CD4-positive, CD25-positive, alpha-beta regulatory T cell (primary cell): ENCODE data around the gene MRPL23. TPM values are rescaled to one million over a fixed set of nuclear protein-coding genes. Genes with fewer than 3 reads are reported as not detected.

Experiments
- ATAC-seq, 2 donors: fragments of 150-1000 bp; cut with Tn5 transposase; one replicate each; pipeline ENCODE4 v1.10.0; 2021; ENCODE audit warnings: low read depth in 2 of 2, moderate number of reproducible peaks in 2 of 2, moderate library complexity in 1 of 2
- DNase-seq, 3 donors: peaks; one replicate each; pipeline versions ENCODE4 v3.0.0 to v3.0.0-alpha.2; 2012 to 2022; ENCODE audit warnings: mixed read lengths in 1 of 3
- H3K27ac ChIP-seq: one replicate; pipeline ENCODE4 v1.7.0; 2013; ENCODE audit warnings: mild to moderate bottlenecking, low read length; ENCODE audit not compliant: insufficient read depth, poor library complexity, severe bottlenecking
- H3K27me3 ChIP-seq: one replicate; pipeline ENCODE4 v1.7.0; 2013; ENCODE audit warnings: low read length; ENCODE audit not compliant: control insufficient read depth, insufficient read depth
- H3K36me3 ChIP-seq: one replicate; pipeline ENCODE4 v1.7.0; 2013; ENCODE audit warnings: mild to moderate bottlenecking, low read length, moderate library complexity; ENCODE audit not compliant: control insufficient read depth, insufficient read depth
- H3K4me1 ChIP-seq: 2 replicates; pipeline ENCODE4 v1.7.0; 2013; ENCODE audit warnings: mild to moderate bottlenecking, low read length; ENCODE audit not compliant: insufficient read depth, control insufficient read depth, poor library complexity, severe bottlenecking
- H3K4me3 ChIP-seq: one replicate; pipeline ENCODE4 v1.7.0; 2013; ENCODE audit warnings: low read depth, mild to moderate bottlenecking, low read length, moderate library complexity
- H3K9me3 ChIP-seq, 2 experiments: 1 replicate in 1 of 2; 2 replicates in 1 of 2; pipeline ENCODE4 v1.7.0; 2013; ENCODE audit warnings: low read length in 2 of 2, mild to moderate bottlenecking in 1 of 2, moderate library complexity in 1 of 2; ENCODE audit not compliant: control insufficient read depth in 2 of 2
- H3K27ac Mint-ChIP-seq, 3 donors: one replicate each; pipeline ENCODE4 v1.8.0; 2020 to 2022; ENCODE audit warnings: mild to moderate bottlenecking in 3 of 3, mixed read lengths in 3 of 3, moderate library complexity in 2 of 3
- H3K27me3 Mint-ChIP-seq: one replicate; pipeline ENCODE4 v1.8.0; 2022; ENCODE audit warnings: mild to moderate bottlenecking, mixed read lengths
- H3K36me3 Mint-ChIP-seq: one replicate; pipeline ENCODE4 v1.8.0; 2020; ENCODE audit warnings: mixed read lengths
- H3K4me1 Mint-ChIP-seq, 4 donors: one replicate each; pipeline ENCODE4 v1.8.0; 2020 to 2022; ENCODE audit warnings: mixed read lengths in 4 of 4, mild to moderate bottlenecking in 1 of 4
- H3K4me3 Mint-ChIP-seq, 4 donors: one replicate each; pipeline ENCODE4 v1.8.0; 2020 to 2022; ENCODE audit warnings: mild to moderate bottlenecking in 4 of 4, mixed read lengths in 4 of 4, moderate library complexity in 3 of 4
- H3K9me3 Mint-ChIP-seq, 7 donors: one replicate each; pipeline ENCODE4 v1.8.0; 2020 to 2022; ENCODE audit warnings: mixed read lengths in 7 of 7, mild to moderate bottlenecking in 3 of 7, moderate library complexity in 2 of 7
- polyA plus RNA-seq, 4 donors: library from polyadenylated mRNA; unstranded; fragments of 300-500 nt; fragmentation: Illumina TruSeq; gene quantifications; one replicate each; pipeline ENCODE4 v1.2.3, GENCODE V29; 2021
- total RNA-seq: library from RNA; stranded (reverse); gene quantifications from one replicate; pipeline ENCODE4 v1.2.3, GENCODE V29; 2022

Gene MRPL23
- total and polyA plus RNA-seq, 5 donors from 2014 or later, result 19.8 to 84.1 (median 27.6) TPM

- Mint-ChIP-seq H3K36me3 (no peaks in the 10 kb centered on the region), H3K27me3 (peaks cover 11% of the 10 kb centered on the region), H3K4me3 (no peak overlapping the region), H3K27ac (no peak overlapping the region), H3K9me3 (peaks cover 0 to 1% (median 0%) of the 10 kb centered on the region in 7 donors), H3K4me1 (peaks cover 0 to 18% (median 8%) of the 10 kb centered on the region in 4 donors)
- no peaks in the 10 kb centered on the region for H3K9me3 ChIP-seq
- no peak overlapping the region for H3K27ac ChIP-seq
- DNase-seq, result no peak
- no peak for ATAC-seq
- H3K4me3 ChIP-seq, result no peak overlapping the region
- no peaks in the 10 kb centered on the region for H3K27me3 ChIP-seq
- no peaks in the 10 kb centered on the region for H3K4me1 ChIP-seq
- H3K36me3 ChIP-seq, result no peaks in the 10 kb centered on the region
These were observed 34.7 kb upstream of the MRPL23 start for GRCh38 chr11:1912289-1912878.

- peaks cover 10% of the 10 kb centered on the region for H3K27me3 Mint-ChIP-seq
- H3K9me3 Mint-ChIP-seq, result peaks cover 0 to 1% (median 0%) of the 10 kb centered on the region in 7 donors
- H3K36me3 Mint-ChIP-seq, result no peaks in the 10 kb centered on the region
- no peaks in the 10 kb centered on the region for H3K9me3 ChIP-seq
- ATAC-seq (no peak), DNase-seq (no peak)
- no peaks in the 10 kb centered on the region for H3K36me3 ChIP-seq
- H3K4me1 ChIP-seq, result no peaks in the 10 kb centered on the region
- H3K4me3 ChIP-seq, result no peak overlapping the region
- H3K4me3 Mint-ChIP-seq, result no peak overlapping the region
- H3K4me1 Mint-ChIP-seq, result peaks cover 0 to 20% (median 8%) of the 10 kb centered on the region in 4 donors
- H3K27me3 ChIP-seq, result no peaks in the 10 kb centered on the region
- H3K27ac Mint-ChIP-seq, result peak overlapping the region in 1 of 3 donors; percentile 83
- H3K27ac ChIP-seq, result no peak overlapping the region
These were observed 33.7 kb upstream of the MRPL23 start for GRCh38 chr11:1913271-1914060.

- Mint-ChIP-seq H3K36me3 (no peaks in the 10 kb centered on the region), H3K27ac (peak overlapping the region in 1 of 3 donors; percentile 12), H3K4me3 (peak overlapping the region in 2 of 4 donors; percentile 15 to 52), H3K9me3 (no peaks in the 10 kb centered on the region), H3K27me3 (peaks cover 5% of the 10 kb centered on the region), H3K4me1 (peaks cover 0 to 24% (median 8%) of the 10 kb centered on the region in 4 donors)
- Histone ChIP-seq H3K27me3 (no peaks in the 10 kb centered on the region), H3K4me1 (no peaks in the 10 kb centered on the region), H3K27ac (no peak overlapping the region), H3K9me3 (no peaks in the 10 kb centered on the region), H3K4me3 (no peak overlapping the region), H3K36me3 (no peaks in the 10 kb centered on the region)
- DNase-seq (no peak), ATAC-seq (no peak)
These were observed 31.4 kb upstream of the MRPL23 start for GRCh38 chr11:1915795-1916131.

GRCh38 chr11:1916132-1916985, 30.8 kb upstream of the MRPL23 start:
- no peak for DNase-seq
- H3K27ac Mint-ChIP-seq, result peak overlapping the region in 1 of 3 donors; percentile 89
- peaks cover 5% of the 10 kb centered on the region for H3K27me3 Mint-ChIP-seq
- Histone ChIP-seq H3K4me3 (no peak overlapping the region), H3K9me3 (no peaks in the 10 kb centered on the region), H3K27ac (no peak overlapping the region), H3K36me3 (no peaks in the 10 kb centered on the region), H3K4me1 (no peaks in the 10 kb centered on the region), H3K27me3 (no peaks in the 10 kb centered on the region)
- no peaks in the 10 kb centered on the region for H3K9me3 Mint-ChIP-seq
- peak overlapping the region in 1 of 4 donors; percentile 52 for H3K4me3 Mint-ChIP-seq
- H3K36me3 Mint-ChIP-seq, result no peaks in the 10 kb centered on the region
- ATAC-seq, result peak in 1 of 2 donors; percentile 30
- H3K4me1 Mint-ChIP-seq, result peaks cover 0 to 24% (median 8%) of the 10 kb centered on the region in 4 donors

GRCh38 chr11:1916986-1917522, 30.1 kb upstream of the MRPL23 start:
- H3K27ac Mint-ChIP-seq, result peak overlapping the region in 1 of 3 donors; percentile 89
- ATAC-seq (peak in 1 of 2 donors; percentile 13), DNase-seq (no peak)
- peaks cover 0 to 24% (median 8%) of the 10 kb centered on the region in 4 donors for H3K4me1 Mint-ChIP-seq
- Histone ChIP-seq H3K27ac (no peak overlapping the region), H3K4me3 (no peak overlapping the region), H3K9me3 (no peaks in the 10 kb centered on the region), H3K4me1 (no peaks in the 10 kb centered on the region), H3K27me3 (no peaks in the 10 kb centered on the region), H3K36me3 (no peaks in the 10 kb centered on the region)
- peaks cover 9% of the 10 kb centered on the region for H3K27me3 Mint-ChIP-seq
- H3K4me3 Mint-ChIP-seq, result no peak overlapping the region
- H3K36me3 Mint-ChIP-seq, result no peaks in the 10 kb centered on the region
- no peaks in the 10 kb centered on the region for H3K9me3 Mint-ChIP-seq

- H3K4me3 Mint-ChIP-seq, result no peak overlapping the region
- DNase-seq, result no peak
- H3K27ac ChIP-seq, result no peak overlapping the region
- no peaks in the 10 kb centered on the region for H3K36me3 Mint-ChIP-seq
- H3K9me3 ChIP-seq, result no peaks in the 10 kb centered on the region
- H3K27me3 ChIP-seq, result no peaks in the 10 kb centered on the region
- peak overlapping the region in 1 of 3 donors; percentile 77 for H3K27ac Mint-ChIP-seq
- peaks cover 0 to 24% (median 8%) of the 10 kb centered on the region in 4 donors for H3K4me1 Mint-ChIP-seq
- H3K4me1 ChIP-seq, result no peaks in the 10 kb centered on the region
- H3K27me3 Mint-ChIP-seq, result peaks cover 10% of the 10 kb centered on the region
- H3K4me3 ChIP-seq, result no peak overlapping the region
- no peaks in the 10 kb centered on the region for H3K9me3 Mint-ChIP-seq
- peak; percentile 26 to 38 for ATAC-seq
- no peaks in the 10 kb centered on the region for H3K36me3 ChIP-seq
These were observed 29.4 kb upstream of the MRPL23 start for GRCh38 chr11:1917523-1918435.
